OCI-LY3 (cell line): ENCODE results near the gene RBMS3.
"Not testable (repeated sequence)": the region's sequence is repeated elsewhere in the genome, so short reads cannot be mapped to it uniquely, and the experiment has no call there.

Source experiments
- H2AFZ ChIP-seq: fragments of 200-600, 300-600 bp; shearing (Covaris generic); 2 replicates; pipeline ENCODE4 v1.6.0; 2014; ENCODE audit warnings: antibody characterized with exemption, low read depth, low read length
- H3K27ac ChIP-seq: fragments of 200-600, 300-600 bp; sonication (generic); 2 replicates; pipeline ENCODE4 v1.5.1; 2014; ENCODE audit warnings: mild to moderate bottlenecking, low read length, moderate library complexity, mixed read lengths
- H3K27me3 ChIP-seq: fragments of 200-600, 300-600 bp; sonication (generic); 2 replicates; pipeline ENCODE4 v1.6.1; 2014; ENCODE audit warnings: low read depth, low read length, mixed read lengths
- H3K36me3 ChIP-seq: fragments of 200-600, 300-600 bp; sonication (generic); replicated peaks from 2 replicates; pipeline ENCODE3; 2014; ENCODE audit warnings: low read depth, low read length, mixed read lengths
- H3K4me1 ChIP-seq: fragments of 300-600, 200-600 bp; sonication (generic); 2 replicates; pipeline ENCODE4 v1.6.1; 2014; ENCODE audit warnings: low read length, mixed read lengths
- H3K4me2 ChIP-seq: fragments of 200-600, 300-600 bp; sonication (generic); 2 replicates; pipeline ENCODE4 v1.6.1; 2014; ENCODE audit warnings: low read length, mixed read lengths
- H3K4me3 ChIP-seq: fragments of 300-600, 200-600 bp; sonication (generic); 2 replicates; pipeline ENCODE4 v1.5.1; 2014; ENCODE audit warnings: antibody characterized with exemption, mild to moderate bottlenecking, low read length, moderate library complexity
- H3K79me2 ChIP-seq: fragments of 300-600, 200-600 bp; shearing (Covaris generic); 2 replicates; pipeline ENCODE4 v1.6.1; 2014; ENCODE audit warnings: mild to moderate bottlenecking, low read length, mixed read lengths
- H3K9ac ChIP-seq: fragments of 300-600, 200-600 bp; shearing (Covaris generic); 2 replicates; pipeline ENCODE4 v1.6.0; 2014; ENCODE audit warnings: mild to moderate bottlenecking, low read length, moderate library complexity
- H3K9me3 ChIP-seq: fragments of 200-600, 300-600 bp; shearing (Covaris generic); 2 replicates; pipeline ENCODE4 v1.6.1; 2014; ENCODE audit warnings: low read length, mixed read lengths; ENCODE audit not compliant: insufficient read depth
- H4K20me1 ChIP-seq: fragments of 200-600, 300-600 bp; sonication (generic); 2 replicates; pipeline ENCODE4 v1.6.1; 2016; ENCODE audit warnings: low read length, mixed read lengths; ENCODE audit not compliant: insufficient read depth
- CTCF ChIP-seq: fragments of 200-600, 300-600 bp; sonication (generic); IDR thresholded peaks from 2 replicates; pipeline ENCODE4 v1.5.1; 2014; ENCODE audit warnings: antibody characterized with exemption, low read length, low read depth
- EZH2phosphoT487 ChIP-seq: fragments of 200-600 bp; shearing (Covaris generic); IDR thresholded peaks from 2 replicates; pipeline ENCODE4 v1.6.1; 2018; ENCODE audit warnings: antibody characterized with exemption, mixed run types, low read depth

Gene RBMS3

GRCh38 chr3:29465836-29466235 is 185.0 kb downstream of the RBMS3 start:
- Histone ChIP-seq H3K36me3 (no peaks in the 10 kb centered on the region), H2AFZ (no peak overlapping the region), H3K79me2 (no peaks in the 10 kb centered on the region), H3K4me2 (no peak overlapping the region), H3K27ac (no peak overlapping the region), H3K27me3 (no peaks in the 10 kb centered on the region; the same call in 1 of the 2 replicates), H4K20me1 (no peaks in the 10 kb centered on the region), H3K9ac (no peak overlapping the region), H3K9me3 (no peaks in the 10 kb centered on the region), H3K4me3 (no peak overlapping the region), H3K4me1 (peaks cover 6% of the 10 kb centered on the region)
- TF ChIP-seq EZH2phosphoT487 = no peak
- TF ChIP-seq CTCF = no peak

- Histone ChIP-seq H3K4me3 (no peak overlapping the region), H3K9ac (no peak overlapping the region), H3K4me2 (no peak overlapping the region), H3K27ac (no peak overlapping the region), H2AFZ (no peak overlapping the region), H3K79me2 (no peaks in the 10 kb centered on the region), H3K36me3 (no peaks in the 10 kb centered on the region), H4K20me1 (no peaks in the 10 kb centered on the region), H3K4me1 (peaks cover under 1% of the 10 kb centered on the region; the same call in 1 of the 2 replicates), H3K9me3 (no peaks in the 10 kb centered on the region), H3K27me3 (no peaks in the 10 kb centered on the region; the same call in 1 of the 2 replicates)
- TF ChIP-seq CTCF = no peak
- no peak for TF ChIP-seq EZH2phosphoT487
Observed at GRCh38 chr3:29466442-29466841, 185.6 kb downstream of the RBMS3 start.

- no peaks in the 10 kb centered on the region for H3K36me3 ChIP-seq
- no peak overlapping the region for H3K27ac ChIP-seq
- H4K20me1 ChIP-seq = no peaks in the 10 kb centered on the region
- no peak overlapping the region for H2AFZ ChIP-seq
- no peak for TF ChIP-seq CTCF
- no peak for TF ChIP-seq EZH2phosphoT487
- no peaks in the 10 kb centered on the region for H3K9me3 ChIP-seq
- no peak overlapping the region for H3K9ac ChIP-seq
- H3K79me2 ChIP-seq = no peaks in the 10 kb centered on the region
- H3K4me2 ChIP-seq = no peak overlapping the region
- H3K4me3 ChIP-seq = no peak overlapping the region
- H3K27me3 ChIP-seq = no peaks in the 10 kb centered on the region; the same call in 1 of the 2 replicates
- no peaks in the 10 kb centered on the region for H3K4me1 ChIP-seq
Observed at GRCh38 chr3:29468187-29468586, 187.3 kb downstream of the RBMS3 start.

- not testable (repeated sequence) for H3K27me3 ChIP-seq, H2AFZ ChIP-seq, H3K27ac ChIP-seq, H3K4me2 ChIP-seq, H3K36me3 ChIP-seq, H3K9ac ChIP-seq, H3K4me3 ChIP-seq, H3K4me1 ChIP-seq, H4K20me1 ChIP-seq, H3K9me3 ChIP-seq, H3K79me2 ChIP-seq
Observed at GRCh38 chr3:29473481-29474170, 192.8 kb downstream of the RBMS3 start.
